Cardiac muscle cell (in vitro differentiated cells and primary cell): ENCODE results near the gene SNX14. TPM values are rescaled to one million over a fixed set of nuclear protein-coding genes. Genes with fewer than 3 reads are reported as not detected.

Experiments
- DNase-seq, 2 donors: peaks; one replicate each; pipeline versions ENCODE4 v3.0.0 to v3.0.0-alpha.2; 2010 to 2017; ENCODE audit warnings: low read depth in 1 of 2, low spot score in 1 of 2
- H3K27ac ChIP-seq: fragments of 200-600 bp; sonication (generic); 2 replicates; pipeline ENCODE4 v1.5.1; 2016
- H3K27me3 ChIP-seq: fragments of 200-600 bp; sonication (generic); 2 replicates; pipeline ENCODE4 v1.6.0; 2016; ENCODE audit warnings: control low read depth
- H3K36me3 ChIP-seq: fragments of 200-600 bp; sonication (generic); 2 replicates; pipeline ENCODE4 v1.5.1; 2016; ENCODE audit warnings: control low read depth
- H3K4me1 ChIP-seq: fragments of 200-600 bp; sonication (generic); 2 replicates; pipeline ENCODE4 v1.8.1; 2017; ENCODE audit warnings: low read depth, mild to moderate bottlenecking, mixed run types
- H3K4me3 ChIP-seq: fragments of 200-600 bp; sonication (generic); 2 replicates; pipeline ENCODE4 v1.5.1; 2016; ENCODE audit warnings: mild to moderate bottlenecking
- H3K9me3 ChIP-seq: fragments of 200-600 bp; sonication (generic); 2 replicates; pipeline ENCODE4 v1.5.1; 2017; ENCODE audit warnings: low read depth, mild to moderate bottlenecking, control low read depth
- polyA plus RNA-seq: library from polyadenylated mRNA; unstranded; fragments of >200 nt; fragmentation: Nextera tagmentation; extraction: Ambion mirVana; gene quantifications from 2 replicates; pipeline ENCODE4 v1.2.1, GENCODE V29; 2016
- total RNA-seq: library from RNA; depleted of rRNA; stranded (reverse); fragments of >200 nt; gene quantifications from 2 replicates; pipeline ENCODE4 v1.2.3, GENCODE V29; 2016
- TF ChIP-seq, protein P1 (sequence below): IDR thresholded peaks from 2 replicates; pipeline ENCODE4 v1.5.1; 2012; ENCODE audit warnings: low read depth, mild to moderate bottlenecking, low read length

The SNX14 gene
- total and polyA plus RNA-seq, 2 experiments from 2014 or later = 53.8 to 103 TPM

DNA sequence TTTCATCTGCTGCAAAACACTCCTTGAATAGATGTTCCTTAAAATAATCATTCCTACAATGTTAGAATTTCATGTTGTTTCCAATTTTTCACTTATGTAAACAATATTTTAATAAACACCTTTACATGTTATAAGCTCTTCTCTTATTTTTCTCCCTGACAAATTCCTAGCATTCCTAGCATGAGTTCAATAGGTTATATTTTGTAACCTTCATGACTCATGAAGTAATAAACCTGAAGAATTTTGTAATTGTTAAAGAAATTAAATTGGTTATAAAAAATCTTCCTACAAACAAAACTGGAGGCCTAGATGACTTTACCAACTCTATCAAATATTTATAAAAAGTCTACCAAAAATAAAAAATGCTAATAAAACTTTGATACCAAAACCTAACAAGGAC, 77.5 kb downstream of the SNX14 start:
- H3K4me3 ChIP-seq = no peak overlapping the region
- no peaks in the 10 kb centered on the region for H3K4me1 ChIP-seq
- H3K27me3 ChIP-seq = no peaks in the 10 kb centered on the region
- no peaks in the 10 kb centered on the region for H3K9me3 ChIP-seq
- H3K36me3 ChIP-seq = peaks cover 45% of the 10 kb centered on the region
- TF ChIP-seq, protein P1, sequence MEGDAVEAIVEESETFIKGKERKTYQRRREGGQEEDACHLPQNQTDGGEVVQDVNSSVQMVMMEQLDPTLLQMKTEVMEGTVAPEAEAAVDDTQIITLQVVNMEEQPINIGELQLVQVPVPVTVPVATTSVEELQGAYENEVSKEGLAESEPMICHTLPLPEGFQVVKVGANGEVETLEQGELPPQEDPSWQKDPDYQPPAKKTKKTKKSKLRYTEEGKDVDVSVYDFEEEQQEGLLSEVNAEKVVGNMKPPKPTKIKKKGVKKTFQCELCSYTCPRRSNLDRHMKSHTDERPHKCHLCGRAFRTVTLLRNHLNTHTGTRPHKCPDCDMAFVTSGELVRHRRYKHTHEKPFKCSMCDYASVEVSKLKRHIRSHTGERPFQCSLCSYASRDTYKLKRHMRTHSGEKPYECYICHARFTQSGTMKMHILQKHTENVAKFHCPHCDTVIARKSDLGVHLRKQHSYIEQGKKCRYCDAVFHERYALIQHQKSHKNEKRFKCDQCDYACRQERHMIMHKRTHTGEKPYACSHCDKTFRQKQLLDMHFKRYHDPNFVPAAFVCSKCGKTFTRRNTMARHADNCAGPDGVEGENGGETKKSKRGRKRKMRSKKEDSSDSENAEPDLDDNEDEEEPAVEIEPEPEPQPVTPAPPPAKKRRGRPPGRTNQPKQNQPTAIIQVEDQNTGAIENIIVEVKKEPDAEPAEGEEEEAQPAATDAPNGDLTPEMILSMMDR = no peak
- peak in 1 of 2 donors; percentile 22 for DNase-seq
- H3K27ac ChIP-seq = no peak overlapping the region

DNA sequence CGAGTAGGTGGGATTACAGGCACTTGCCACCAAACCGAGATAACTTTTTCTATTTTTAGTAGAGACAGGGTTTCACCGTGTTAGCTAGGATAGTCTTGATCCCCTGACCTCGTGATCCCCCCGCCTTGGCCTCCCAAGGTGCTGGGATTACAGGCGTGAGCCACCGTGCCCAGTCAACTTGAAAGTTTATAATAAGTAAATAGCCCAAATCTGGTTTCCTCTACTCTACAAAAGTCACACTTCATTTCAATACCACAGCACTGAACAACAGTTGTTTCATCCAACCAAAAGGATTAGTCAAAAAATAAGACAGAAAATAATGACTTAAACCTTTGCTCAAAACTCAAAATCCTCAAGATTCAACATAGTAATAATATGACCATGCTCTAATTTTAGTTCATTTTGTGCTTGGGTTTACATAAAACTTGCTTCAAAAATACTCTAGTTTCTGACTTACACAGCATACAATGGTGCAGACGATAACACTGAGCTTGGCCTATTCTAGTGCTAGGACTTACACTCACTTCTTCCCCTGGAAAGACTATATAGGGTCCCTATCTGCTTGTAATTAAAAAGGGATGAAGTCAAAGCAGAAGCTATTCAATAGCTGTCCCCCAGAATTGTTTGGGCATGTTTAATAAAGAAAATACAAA, 87.1 kb downstream of the SNX14 start:
- TF ChIP-seq, protein P1 = no peak

DNA sequence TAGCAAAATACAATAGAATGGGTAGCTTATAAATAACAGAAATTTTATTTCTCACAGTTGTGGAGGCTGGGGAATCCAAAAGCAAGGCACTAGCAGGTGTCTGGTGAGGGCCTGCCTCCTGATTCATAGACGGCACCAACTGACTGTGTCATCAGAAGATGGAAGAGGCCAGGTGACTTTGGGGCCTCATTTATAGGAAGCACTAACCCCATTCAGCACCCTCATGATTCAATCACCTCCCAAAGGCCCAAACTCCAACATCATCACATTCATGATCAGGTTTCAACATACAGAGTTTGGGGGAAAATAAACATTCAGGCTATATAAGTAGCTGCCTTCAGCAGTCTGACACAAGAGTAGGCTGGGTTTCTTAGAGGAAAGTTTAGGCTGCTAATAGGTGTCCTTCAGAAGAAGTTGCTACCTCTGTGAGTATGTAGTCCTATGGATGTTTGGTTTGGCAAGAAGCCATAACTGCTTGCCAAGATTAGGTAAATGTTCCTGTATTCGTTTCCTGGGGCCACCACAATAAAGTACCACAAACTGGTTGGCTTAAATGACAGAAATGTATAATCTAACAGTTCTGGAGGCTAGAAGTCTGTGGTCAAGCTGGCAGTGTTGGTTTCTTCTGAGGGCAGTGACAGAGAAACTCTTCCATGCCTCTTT, 94.9 kb downstream of the SNX14 start:
- Histone ChIP-seq H3K4me3 (no peak overlapping the region), H3K9me3 (no peaks in the 10 kb centered on the region), H3K27me3 (no peaks in the 10 kb centered on the region), H3K4me1 (no peaks in the 10 kb centered on the region), H3K36me3 (no peaks in the 10 kb centered on the region), H3K27ac (no peak overlapping the region)
- DNase-seq = peak in 1 of 2 donors; percentile 46
- TF ChIP-seq, protein P1 = no peak

More for the DNA sequence above, 87.1 kb downstream of the SNX14 start:
- H3K27me3 ChIP-seq = no peaks in the 10 kb centered on the region
- H3K4me1 ChIP-seq = no peaks in the 10 kb centered on the region
- no peak overlapping the region for H3K27ac ChIP-seq
- H3K9me3 ChIP-seq = no peaks in the 10 kb centered on the region
- no peak for DNase-seq
- H3K4me3 ChIP-seq = no peak overlapping the region
- H3K36me3 ChIP-seq = peaks cover 28% of the 10 kb centered on the region

DNA sequence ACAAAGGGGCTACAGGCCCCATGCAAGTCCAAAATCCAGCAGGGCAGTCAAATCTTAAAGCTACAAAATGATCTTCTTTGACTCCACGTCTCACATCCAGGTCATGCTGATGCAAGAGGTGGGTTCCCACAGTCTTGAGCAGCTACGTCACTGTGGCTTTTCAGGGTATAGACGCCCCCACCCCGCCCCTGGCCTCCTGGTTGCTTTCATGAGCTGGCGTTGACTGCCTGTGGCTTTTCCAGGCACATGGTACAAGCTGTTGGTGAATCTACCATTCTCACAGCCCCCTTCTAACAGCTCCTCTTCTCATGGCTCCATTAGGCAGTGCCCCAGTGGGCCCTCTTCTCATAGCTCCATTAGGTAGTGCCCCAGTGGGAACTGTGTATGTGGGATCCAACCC, 96.8 kb downstream of the SNX14 start:
- TF ChIP-seq, protein P1 = no peak

DNA sequence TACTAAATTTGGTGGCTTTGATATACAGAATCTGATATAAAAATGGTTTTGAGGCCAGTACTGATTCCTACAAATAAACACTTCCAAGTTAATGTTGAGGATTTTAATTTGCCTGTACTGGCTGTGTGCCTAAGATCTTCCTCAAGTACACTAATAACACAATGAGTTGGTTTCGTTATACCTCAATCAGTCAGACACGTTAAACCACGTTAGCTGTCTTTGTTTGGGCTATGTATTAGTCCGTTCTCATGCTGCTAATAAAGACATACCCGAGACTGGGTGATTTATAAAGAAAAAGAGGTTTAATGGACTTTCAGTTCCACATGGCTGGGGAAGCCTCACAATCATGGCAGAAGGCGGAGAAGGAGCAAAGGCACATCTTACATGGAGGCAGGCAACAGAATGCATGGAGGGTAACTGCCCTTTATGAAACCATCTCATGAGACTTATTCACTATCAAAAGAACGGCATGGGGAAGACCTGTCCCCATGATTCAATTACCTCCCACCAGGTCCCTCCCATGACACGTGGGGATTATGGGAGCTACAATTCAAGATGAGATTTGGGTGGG, 97.6 kb downstream of the SNX14 start:
- H3K9me3 ChIP-seq = no peaks in the 10 kb centered on the region
- H3K27ac ChIP-seq = no peak overlapping the region
- no peaks in the 10 kb centered on the region for H3K4me1 ChIP-seq
- DNase-seq = no peak
- H3K27me3 ChIP-seq = no peaks in the 10 kb centered on the region
- no peak overlapping the region for H3K4me3 ChIP-seq
- no peaks in the 10 kb centered on the region for H3K36me3 ChIP-seq
- TF ChIP-seq, protein P1 = no peak

More for the DNA sequence above, 96.8 kb downstream of the SNX14 start:
- Histone ChIP-seq H3K9me3 (no peaks in the 10 kb centered on the region), H3K27ac (no peak overlapping the region), H3K4me3 (no peak overlapping the region), H3K4me1 (no peaks in the 10 kb centered on the region), H3K27me3 (no peaks in the 10 kb centered on the region), H3K36me3 (no peaks in the 10 kb centered on the region)
- no peak for DNase-seq
